Liver (tissue), 3 donors: ENCODE data around the gene ADAMTS14.

Source experiments
- CTCF ChIP-seq: fragments of 150-350 bp; IDR thresholded peaks from 2 replicates; pipeline ENCODE4 v1.5.1; 2017; ENCODE audit warnings: improper control_type of control experiment, low read depth, low read length; ENCODE audit not compliant: missing input control
- FOXA1 ChIP-seq: IDR thresholded peaks from 2 replicates; pipeline ENCODE4 v1.6.1; 2016; ENCODE audit warnings: antibody characterized with exemption
- HNF4A ChIP-seq, 2 donors: conservative IDR thresholded peaks; 2 replicates each; pipeline ENCODE4 v1.6.1; 2016; ENCODE audit warnings: antibody characterized with exemption in 2 of 2, mild to moderate bottlenecking in 2 of 2
- JUND ChIP-seq, 2 donors: IDR thresholded peaks; 2 replicates each; pipeline ENCODE4 v1.6.1; 2016; ENCODE audit warnings: antibody characterized with exemption in 2 of 2
- RAD21 ChIP-seq, 2 donors: IDR thresholded peaks; 2 replicates each; pipeline ENCODE4 v1.6.1; 2016; ENCODE audit warnings: antibody characterized with exemption in 2 of 2, mild to moderate bottlenecking in 2 of 2
- SP1 ChIP-seq: IDR thresholded peaks from 2 replicates; pipeline ENCODE4 v1.6.1; 2018; ENCODE audit warnings: antibody characterized with exemption, mild to moderate bottlenecking
- TAF1 ChIP-seq: conservative IDR thresholded peaks from 2 replicates; pipeline ENCODE4 v1.6.1; 2016; ENCODE audit warnings: antibody characterized with exemption, mild to moderate bottlenecking
- TF ChIP-seq, protein P1 (sequence below): IDR thresholded peaks from 2 replicates; pipeline ENCODE4 v1.6.1; 2016; ENCODE audit warnings: antibody characterized with exemption
- TF ChIP-seq, protein P2 (sequence below): IDR thresholded peaks from 2 replicates; pipeline ENCODE4 v1.6.1; 2016; ENCODE audit warnings: antibody characterized with exemption, mild to moderate bottlenecking
- donor health status: healthy.
- donor health status: healthy.

DNA sequence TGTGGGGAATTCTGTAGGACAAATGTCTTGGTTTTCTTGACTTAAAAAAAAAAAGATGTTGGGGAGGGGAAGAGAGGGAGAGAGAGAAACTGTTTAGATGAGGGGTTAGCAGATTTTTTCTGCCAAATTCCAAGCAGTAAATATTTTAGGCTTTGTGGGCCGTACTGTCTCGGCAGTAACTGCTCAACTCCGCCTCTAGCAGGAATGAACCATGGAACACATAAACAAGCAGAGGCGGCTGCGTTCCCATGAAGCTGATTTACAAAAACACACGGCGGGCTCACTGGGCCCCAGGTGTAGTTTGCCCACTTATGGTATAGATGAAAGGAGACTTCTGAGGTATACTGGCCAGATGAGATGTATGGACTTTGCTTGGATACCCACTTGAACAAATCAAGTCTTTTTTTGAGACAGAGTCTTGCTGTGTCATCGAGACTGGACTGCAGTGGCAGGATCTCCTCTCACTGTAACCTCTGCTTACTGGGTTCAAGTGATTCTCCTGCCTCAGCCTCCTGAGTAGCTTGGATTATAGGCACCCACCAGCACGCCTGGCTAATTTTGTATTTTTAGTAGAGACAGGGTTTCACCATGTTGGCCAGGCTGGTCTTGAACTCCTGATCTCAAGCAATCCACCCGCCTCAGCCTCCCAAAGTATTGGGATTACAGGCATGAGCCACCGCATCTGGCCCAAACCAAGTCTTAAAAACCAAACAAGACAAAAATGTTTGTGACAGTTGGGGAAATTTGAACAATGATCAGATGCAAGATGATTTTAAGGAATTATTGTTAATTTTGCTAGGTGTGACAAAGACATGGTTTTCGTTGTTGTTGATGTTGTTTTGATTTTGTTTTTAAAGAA, 9.7 kb upstream of the ADAMTS14 start:
- TF ChIP-seq HNF4A (conservative IDR thresholded peaks at IDR 0.05) (no peak), CTCF (no peak), JUND (IDR thresholded peaks at IDR 0.05) (no peak), SP1 (no peak), TAF1 (no peak), FOXA1 (no peak), RAD21 (IDR thresholded peaks at IDR 0.05) (no peak)
- TF ChIP-seq, protein P1, sequence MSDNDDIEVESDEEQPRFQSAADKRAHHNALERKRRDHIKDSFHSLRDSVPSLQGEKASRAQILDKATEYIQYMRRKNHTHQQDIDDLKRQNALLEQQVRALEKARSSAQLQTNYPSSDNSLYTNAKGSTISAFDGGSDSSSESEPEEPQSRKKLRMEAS = no peak
- TF ChIP-seq, protein P2, sequence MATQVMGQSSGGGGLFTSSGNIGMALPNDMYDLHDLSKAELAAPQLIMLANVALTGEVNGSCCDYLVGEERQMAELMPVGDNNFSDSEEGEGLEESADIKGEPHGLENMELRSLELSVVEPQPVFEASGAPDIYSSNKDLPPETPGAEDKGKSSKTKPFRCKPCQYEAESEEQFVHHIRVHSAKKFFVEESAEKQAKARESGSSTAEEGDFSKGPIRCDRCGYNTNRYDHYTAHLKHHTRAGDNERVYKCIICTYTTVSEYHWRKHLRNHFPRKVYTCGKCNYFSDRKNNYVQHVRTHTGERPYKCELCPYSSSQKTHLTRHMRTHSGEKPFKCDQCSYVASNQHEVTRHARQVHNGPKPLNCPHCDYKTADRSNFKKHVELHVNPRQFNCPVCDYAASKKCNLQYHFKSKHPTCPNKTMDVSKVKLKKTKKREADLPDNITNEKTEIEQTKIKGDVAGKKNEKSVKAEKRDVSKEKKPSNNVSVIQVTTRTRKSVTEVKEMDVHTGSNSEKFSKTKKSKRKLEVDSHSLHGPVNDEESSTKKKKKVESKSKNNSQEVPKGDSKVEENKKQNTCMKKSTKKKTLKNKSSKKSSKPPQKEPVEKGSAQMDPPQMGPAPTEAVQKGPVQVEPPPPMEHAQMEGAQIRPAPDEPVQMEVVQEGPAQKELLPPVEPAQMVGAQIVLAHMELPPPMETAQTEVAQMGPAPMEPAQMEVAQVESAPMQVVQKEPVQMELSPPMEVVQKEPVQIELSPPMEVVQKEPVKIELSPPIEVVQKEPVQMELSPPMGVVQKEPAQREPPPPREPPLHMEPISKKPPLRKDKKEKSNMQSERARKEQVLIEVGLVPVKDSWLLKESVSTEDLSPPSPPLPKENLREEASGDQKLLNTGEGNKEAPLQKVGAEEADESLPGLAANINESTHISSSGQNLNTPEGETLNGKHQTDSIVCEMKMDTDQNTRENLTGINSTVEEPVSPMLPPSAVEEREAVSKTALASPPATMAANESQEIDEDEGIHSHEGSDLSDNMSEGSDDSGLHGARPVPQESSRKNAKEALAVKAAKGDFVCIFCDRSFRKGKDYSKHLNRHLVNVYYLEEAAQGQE = no peak
